Endothelial cell of umbilical vein (primary cell): ENCODE data around the gene DARS1. TPM values are rescaled to one million over a fixed set of nuclear protein-coding genes. Genes with fewer than 3 reads are reported as not detected.

Source experiments
- BruUV-seq: library from RNA; stranded (reverse); fragments of 400-500 nt; replicated peaks from 2 replicates; lab custom pipeline; 2021; lab: Mats Ljungman, UMichigan
- CTCF ChIA-PET: fragments of 300-600, 350-600 bp; sonication (Branson Sonifier 250); formaldehyde crosslinking; loops from one replicate; lab custom pipeline; 2021; ENCODE audit warnings: antibody characterized with exemption, inconsistent platforms; lab: Charles Lee
- POLR2A ChIA-PET: fragments of 300-600, 350-600 bp; sonication (Branson Sonifier 250); formaldehyde crosslinking; loops from one replicate; lab custom pipeline; 2021; ENCODE audit warnings: antibody characterized with exemption, inconsistent platforms; lab: Charles Lee
- DNase-seq: peaks from one replicate; pipeline ENCODE4 v3.0.0-alpha.2; 2011; ENCODE audit warnings: low read depth, low spot score
- FAIRE-seq: peaks from 2 replicates; lab custom pipeline; 2011; peaks lifted over from hg19 to GRCh38; lab: Jason Lieb, UNC
- H2AFZ ChIP-seq: 2 replicates; pipeline ENCODE4 v1.6.0; 2012; ENCODE audit warnings: low read depth, low read length, control low read depth, inconsistent platforms
- H3K27ac ChIP-seq: 2 replicates; pipeline ENCODE4 v1.5.1; 2011; ENCODE audit warnings: low read depth, mild to moderate bottlenecking, control low read depth, low read length, moderate library complexity; ENCODE audit not compliant: insufficient read depth
- H3K27me3 ChIP-seq, 2 experiments: 2 replicates each; pipeline versions ENCODE4 v1.6.0 to v1.6.1; 2011; ENCODE audit warnings: low read length in 2 of 2, mixed read lengths in 1 of 2; ENCODE audit not compliant: control insufficient read depth in 2 of 2, insufficient read depth in 2 of 2
- H3K36me3 ChIP-seq, 2 experiments: 2 replicates in 1 of 2; 3 replicates in 1 of 2; pipeline ENCODE4 v1.5.1; 2011; ENCODE audit warnings: low read length in 2 of 2, mild to moderate bottlenecking in 1 of 2, moderate library complexity in 1 of 2; ENCODE audit not compliant: control insufficient read depth in 2 of 2, insufficient read depth in 2 of 2; ENCODE audit errors: extremely low read depth in 1 of 2
- H3K4me1 ChIP-seq: 3 replicates; pipeline ENCODE4 v1.5.1; 2011; ENCODE audit warnings: mild to moderate bottlenecking, low read length; ENCODE audit not compliant: control insufficient read depth, insufficient read depth; ENCODE audit errors: extremely low read depth
- H3K4me2 ChIP-seq: 2 replicates; pipeline ENCODE4 v1.6.1; 2011; ENCODE audit warnings: low read length, control low read depth, mixed read lengths; ENCODE audit not compliant: insufficient read depth
- H3K4me3 ChIP-seq, 3 experiments: fragments of 200-600 bp in 1 of 3; sonication (generic), shearing (Covaris generic) in 1 of 3; replicated peaks in 1 of 3; 2 replicates each; pipeline ENCODE4 v1.5.1; 2011 to 2016; ENCODE audit warnings: control low read depth in 3 of 3, low read length in 3 of 3, mild to moderate bottlenecking in 2 of 3, inconsistent platforms in 1 of 3, low read depth in 1 of 3, moderate library complexity in 1 of 3; ENCODE audit not compliant: insufficient read depth in 1 of 3
- H3K79me2 ChIP-seq: 2 replicates; pipeline ENCODE4 v1.6.0; 2012; ENCODE audit warnings: low read length, inconsistent platforms; ENCODE audit not compliant: control insufficient read depth, insufficient read depth
- H3K9ac ChIP-seq: replicated peaks from 2 replicates; pipeline ENCODE3; 2011; ENCODE audit warnings: low read length, control low read depth; ENCODE audit not compliant: insufficient read depth; ENCODE audit errors: extremely low read depth
- H3K9me1 ChIP-seq: replicated peaks from 3 replicates; pipeline ENCODE4 v1.6.0; 2011; ENCODE audit warnings: mild to moderate bottlenecking, low read length; ENCODE audit not compliant: control insufficient read depth, insufficient read depth; ENCODE audit errors: extremely low read depth
- H3K9me3 ChIP-seq: replicated peaks from 2 replicates; pipeline ENCODE4 v1.5.1; 2012; ENCODE audit warnings: low read length, inconsistent platforms; ENCODE audit not compliant: control insufficient read depth, insufficient read depth
- H4K20me1 ChIP-seq: replicated peaks from 2 replicates; pipeline ENCODE3; 2011; ENCODE audit warnings: mild to moderate bottlenecking, low read length; ENCODE audit not compliant: control insufficient read depth, insufficient read depth; ENCODE audit errors: extremely low read depth
- EZH2 ChIP-seq: IDR thresholded peaks from 2 replicates; pipeline ENCODE4 v1.6.1; 2012; ENCODE audit warnings: borderline replicate concordance, low read depth, mild to moderate bottlenecking, moderate library complexity, low read length, inconsistent platforms; ENCODE audit not compliant: severe bottlenecking
- FOS ChIP-seq: IDR thresholded peaks from 2 replicates; pipeline ENCODE4 v1.6.1; 2011; ENCODE audit warnings: mild to moderate bottlenecking, low read length, moderate library complexity, borderline replicate concordance; ENCODE audit not compliant: insufficient read depth
- GATA2 ChIP-seq: IDR thresholded peaks from 2 replicates; pipeline ENCODE4 v1.7.0; 2011; ENCODE audit warnings: low read depth, mild to moderate bottlenecking, moderate library complexity, mixed read lengths, low read length; ENCODE audit not compliant: insufficient read length, insufficient read depth
- JUN ChIP-seq: IDR thresholded peaks from 2 replicates; pipeline ENCODE4 v1.6.1; 2011; ENCODE audit warnings: borderline replicate concordance, low read depth; ENCODE audit not compliant: insufficient read length, insufficient read depth
- MAX ChIP-seq: IDR thresholded peaks from 2 replicates; pipeline ENCODE4 v1.6.1; 2011; ENCODE audit not compliant: insufficient read depth, insufficient read length
- MYC ChIP-seq: IDR thresholded peaks from one replicate; pipeline ENCODE4 v1.6.1; 2011; ENCODE audit warnings: mild to moderate bottlenecking, low read depth, low read length
- POLR2A ChIP-seq: IDR thresholded peaks from 2 replicates; pipeline ENCODE4 v1.6.1; 2012; ENCODE audit warnings: low read depth, mild to moderate bottlenecking, control low read depth, low read length
- POLR2AphosphoS5 ChIP-seq: IDR thresholded peaks from 2 replicates; pipeline ENCODE4 v1.6.1; 2012; ENCODE audit warnings: low read depth, mild to moderate bottlenecking, control low read depth, low read length, moderate library complexity; ENCODE audit not compliant: insufficient read depth
- dilution Hi-C: fragments of 300-500 bp; cut with MboI; formaldehyde crosslinking; loops from one replicate; pipeline ENCODE4 v1.15.0; 2019; ENCODE audit warnings: low sequenced_read_pairs; ENCODE audit not compliant: extremely low pct_ligation_motif_present
- intact Hi-C: fragments of 100-400 bp; cut with micrococcal nuclease; formaldehyde crosslinking; loops from one replicate; pipeline ENCODE4 v1.10.0; 2022
- polyA plus RNA-seq, 4 experiments: library from polyadenylated mRNA; depleted of rRNA in 3 of 4; stranded (reverse) in 3 of 4; unstranded in 1 of 4; fragments of >200 nt; gene quantifications; 2 replicates each; pipeline versions ENCODE4 v1.2.1 to v1.2.3, GENCODE V29; 2011 to 2012; ENCODE audit warnings: missing spikeins in 1 of 4
- total RNA-seq: library from RNA; stranded (reverse); gene quantifications from 2 replicates; pipeline ENCODE4 v1.2.3, GENCODE V29; 2021
- TF ChIP-seq, protein P1 (sequence below), 2 donors: IDR thresholded peaks; 1 replicate in 1 of 2; 2 replicates in 1 of 2; pipeline ENCODE4 v1.5.1; 2011; ENCODE audit warnings: low read length in 2 of 2, mild to moderate bottlenecking in 2 of 2, moderate library complexity in 2 of 2, control low read depth in 1 of 2, inconsistent platforms in 1 of 2, low read depth in 1 of 2; ENCODE audit not compliant: insufficient read depth in 1 of 2; ENCODE audit errors: extremely low read depth in 1 of 2

DARS1 gene
- total and polyA plus RNA-seq, 2 donors (not counting 3 experiments of a cell fraction or from before 2014, with no cell fraction given) = 20.9 to 41.5 TPM

GRCh38 chr2:136019825-136020224 lies 34.4 kb upstream of the DARS1 start:
- H3K9me1 ChIP-seq = no peaks in the 10 kb centered on the region
- H3K9me3 ChIP-seq = no peaks in the 10 kb centered on the region
- no peak overlapping the region for H3K4me2 ChIP-seq
- TF ChIP-seq JUN (no peak), POLR2A (no peak), EZH2 (no peak), POLR2AphosphoS5 (no peak), GATA2 (no peak), FOS (no peak), MYC (no peak), MAX (no peak)
- TF ChIP-seq, protein P1, sequence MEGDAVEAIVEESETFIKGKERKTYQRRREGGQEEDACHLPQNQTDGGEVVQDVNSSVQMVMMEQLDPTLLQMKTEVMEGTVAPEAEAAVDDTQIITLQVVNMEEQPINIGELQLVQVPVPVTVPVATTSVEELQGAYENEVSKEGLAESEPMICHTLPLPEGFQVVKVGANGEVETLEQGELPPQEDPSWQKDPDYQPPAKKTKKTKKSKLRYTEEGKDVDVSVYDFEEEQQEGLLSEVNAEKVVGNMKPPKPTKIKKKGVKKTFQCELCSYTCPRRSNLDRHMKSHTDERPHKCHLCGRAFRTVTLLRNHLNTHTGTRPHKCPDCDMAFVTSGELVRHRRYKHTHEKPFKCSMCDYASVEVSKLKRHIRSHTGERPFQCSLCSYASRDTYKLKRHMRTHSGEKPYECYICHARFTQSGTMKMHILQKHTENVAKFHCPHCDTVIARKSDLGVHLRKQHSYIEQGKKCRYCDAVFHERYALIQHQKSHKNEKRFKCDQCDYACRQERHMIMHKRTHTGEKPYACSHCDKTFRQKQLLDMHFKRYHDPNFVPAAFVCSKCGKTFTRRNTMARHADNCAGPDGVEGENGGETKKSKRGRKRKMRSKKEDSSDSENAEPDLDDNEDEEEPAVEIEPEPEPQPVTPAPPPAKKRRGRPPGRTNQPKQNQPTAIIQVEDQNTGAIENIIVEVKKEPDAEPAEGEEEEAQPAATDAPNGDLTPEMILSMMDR (IDR thresholded peaks at IDR 0.05; ENCODE audit: extremely low read depth in 1 of 2, insufficient read depth in 1 of 2, low read depth in 1 of 2, low read length in 2 of 2) = no peak
- no peak overlapping the region for H3K4me3 ChIP-seq
- no peak overlapping the region for H3K27ac ChIP-seq
- DNase-seq (no peak), FAIRE-seq (no peak)
- dilution Hi-C loops (no loop called here), intact Hi-C loops (no loop called here)
- POLR2A ChIA-PET = no interaction called here
- BruUV-seq = no TSS peak
- peaks cover 3% of the 10 kb centered on the region for H3K4me1 ChIP-seq
- no peak overlapping the region for H3K9ac ChIP-seq
- H3K79me2 ChIP-seq = no peaks in the 10 kb centered on the region
- peaks cover 13 to 19% of the 10 kb centered on the region in 2 experiments for H3K27me3 ChIP-seq
- no peak overlapping the region for H2AFZ ChIP-seq
- H4K20me1 ChIP-seq = no peaks in the 10 kb centered on the region
- no peaks in the 10 kb centered on the region for H3K36me3 ChIP-seq
- CTCF ChIA-PET = no interaction called here
